Umbilical cord (tissue), 2 donors: ENCODE results near the gene FKBP1C. TPM values are rescaled to one million over a fixed set of nuclear protein-coding genes. Genes with fewer than 3 reads are reported as not detected.
"Not testable (repeated sequence)": the region's sequence is repeated elsewhere in the genome, so short reads cannot be mapped to it uniquely, and the experiment has no call there.

Experiments used
- DNase-seq: peaks from one replicate; pipeline ENCODE4 v3.0.0-alpha.2; 2015; ENCODE audit warnings: low spot score
- total RNA-seq: library from RNA; depleted of rRNA; stranded (reverse); fragments of >200 nt; gene quantifications from one replicate; pipeline ENCODE4 v1.2.3, GENCODE V29; 2014; ENCODE audit warnings: low replicate concordance; ENCODE audit not compliant: insufficient read depth

The FKBP1C gene
- not detected for total RNA-seq

- not testable (repeated sequence) for DNase-seq
Measured at GRCh38 chr6:63211343-63211742, at the start of gene FKBP1C. FKBP1C (plus strand) TSS chr6:63211469.

- DNase-seq: not testable (repeated sequence)
Measured at GRCh38 chr6:63164047-63164803, 47.0 kb upstream of the FKBP1C start.

- no peak for DNase-seq
Measured at GRCh38 chr6:63174173-63174572, 37.1 kb upstream of the FKBP1C start.

GRCh38 chr6:63176181-63176580 is 35.1 kb upstream of the FKBP1C start:
- no peak for DNase-seq

- no peak for DNase-seq
Measured at GRCh38 chr6:63180367-63180766, 30.9 kb upstream of the FKBP1C start.

GRCh38 chr6:63186970-63187369 is 24.3 kb upstream of the FKBP1C start:
- DNase-seq: no peak

GRCh38 chr6:63188828-63189227 is 22.4 kb upstream of the FKBP1C start:
- no peak for DNase-seq

GRCh38 chr6:63193324-63193723 is 17.9 kb upstream of the FKBP1C start:
- DNase-seq: no peak

GRCh38 chr6:63197741-63198140 is 13.5 kb upstream of the FKBP1C start:
- no peak for DNase-seq

GRCh38 chr6:63213325-63213724 is 2.1 kb downstream of the FKBP1C start:
- no peak for DNase-seq

- no peak for DNase-seq
Measured at GRCh38 chr6:63214816-63215215, 3.5 kb downstream of the FKBP1C start.

GRCh38 chr6:63224179-63224578 is 12.9 kb downstream of the FKBP1C start:
- DNase-seq: no peak

GRCh38 chr6:63225987-63226386 is 14.7 kb downstream of the FKBP1C start:
- DNase-seq: not testable (repeated sequence)

GRCh38 chr6:63227928-63228894 is 16.9 kb downstream of the FKBP1C start:
- DNase-seq: not testable (repeated sequence)

- DNase-seq: not testable (repeated sequence)
Measured at GRCh38 chr6:63230027-63230426, 18.8 kb downstream of the FKBP1C start.

GRCh38 chr6:63230511-63230910 is 19.2 kb downstream of the FKBP1C start:
- DNase-seq: not testable (repeated sequence)

GRCh38 chr6:63236398-63236817 is 25.1 kb downstream of the FKBP1C start:
- DNase-seq: no peak

- DNase-seq: no peak
Measured at GRCh38 chr6:63245420-63245819, 34.2 kb downstream of the FKBP1C start.

GRCh38 chr6:63245909-63246308 is 34.6 kb downstream of the FKBP1C start:
- DNase-seq: no peak

- no peak for DNase-seq
Measured at GRCh38 chr6:63246581-63246980, 35.3 kb downstream of the FKBP1C start.

GRCh38 chr6:63249875-63250482 is 38.7 kb downstream of the FKBP1C start:
- DNase-seq: no peak

GRCh38 chr6:63259153-63259552 is 47.9 kb downstream of the FKBP1C start:
- no peak for DNase-seq
